ENCODE data around the gene BBIP1.

- no peak for TF ChIP-seq SUZ12 (IDR thresholded peaks at IDR 0.05; ENCODE audit: extremely low read depth, insufficient read depth, insufficient read length)
- no peak for TF ChIP-seq ZNF274 (IDR thresholded peaks at IDR 0.05; ENCODE audit: low read depth, low read length)
- no peak for TF ChIP-seq YY1 (IDR thresholded peaks at IDR 0.05; ENCODE audit: insufficient read depth, insufficient read length)
These were observed 1.2 kb upstream of the BBIP1 start for GRCh38 chr10:110919971-110920881.

Measured in NT2/D1 (cell line).